ENCODE data around the gene SRGAP2C.
"Not testable (repeated sequence)": the region's sequence is repeated elsewhere in the genome, so short reads cannot be mapped to it uniquely, and the experiment has no call there.

The SRGAP2C gene

DNA sequence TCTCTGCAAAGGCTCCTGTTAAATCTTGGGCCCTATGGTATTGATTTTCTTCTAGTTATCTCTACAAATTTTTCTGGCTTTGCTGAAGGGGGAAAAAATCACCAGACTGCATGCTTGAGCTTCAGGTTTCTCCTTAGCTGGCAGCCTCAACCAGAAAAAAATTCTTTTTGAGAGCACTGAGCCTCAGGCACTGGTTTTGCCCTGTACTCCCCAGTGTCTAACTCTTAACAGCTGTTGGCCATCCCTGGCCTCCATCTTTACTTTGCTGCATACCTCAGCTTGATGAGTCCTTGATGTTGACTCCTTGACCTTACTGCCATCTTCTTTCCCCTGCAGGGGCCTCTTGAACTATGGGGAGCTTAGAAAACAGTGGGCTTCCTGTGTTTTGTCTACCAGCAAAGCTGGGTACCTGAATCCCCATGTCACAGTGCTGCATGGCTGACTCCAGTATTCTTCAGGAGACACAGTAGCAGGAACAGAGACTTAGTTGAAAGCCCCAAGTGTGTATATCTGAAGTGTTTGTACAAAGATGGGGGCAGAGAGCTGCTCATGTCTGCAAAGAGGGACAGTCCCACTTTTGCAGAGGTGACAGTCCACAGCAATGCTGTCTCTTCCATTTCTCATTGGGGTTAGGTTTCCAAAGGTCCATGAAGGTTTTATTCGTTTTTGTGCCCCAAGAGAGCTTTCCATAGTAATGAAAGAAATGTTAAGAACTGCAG lies 31.1 kb downstream of the SRGAP2C start:
- H3K36me3 ChIP-seq (ENCODE audit: control insufficient read depth, low read depth, low read length); H3K4me1 ChIP-seq (ENCODE audit: control insufficient read depth, low read depth, low read length); H3K9me3 ChIP-seq (ENCODE audit: control insufficient read depth, low read depth, low read length); H3K27ac ChIP-seq (ENCODE audit: low read length); H3K9ac ChIP-seq (ENCODE audit: low read length); H3K4me3 ChIP-seq (ENCODE audit: low read length); H3K27me3 ChIP-seq (ENCODE audit: control insufficient read depth, insufficient read depth, low read length): not testable (repeated sequence)

DNA sequence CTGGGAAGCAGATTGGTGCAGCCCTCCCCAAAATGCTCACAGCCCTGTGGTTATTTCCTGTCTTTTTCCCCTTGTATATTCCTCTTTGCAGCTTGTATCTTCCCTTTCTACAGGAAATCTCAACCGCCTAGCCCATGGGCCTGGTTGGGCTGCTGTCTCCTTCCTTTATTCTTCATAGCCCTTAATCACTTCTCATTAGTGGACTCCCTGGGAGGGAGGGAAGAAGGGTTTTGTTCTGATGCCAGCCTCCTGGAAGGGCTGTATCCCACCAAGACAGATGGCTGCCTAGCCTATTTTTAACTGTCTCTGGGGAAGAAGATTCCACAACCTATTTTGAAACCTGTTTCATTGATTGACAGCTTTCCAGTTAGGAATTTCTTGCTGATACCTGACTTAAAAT lies 31.9 kb downstream of the SRGAP2C start:
- not testable (repeated sequence) for H3K4me1 ChIP-seq (ENCODE audit: control insufficient read depth, low read depth, low read length); H3K9me3 ChIP-seq (ENCODE audit: control insufficient read depth, low read depth, low read length); H3K36me3 ChIP-seq (ENCODE audit: control insufficient read depth, low read depth, low read length); H3K27me3 ChIP-seq (ENCODE audit: control insufficient read depth, insufficient read depth, low read length); H3K27ac ChIP-seq (ENCODE audit: low read length); H3K9ac ChIP-seq (ENCODE audit: low read length); H3K4me3 ChIP-seq (ENCODE audit: low read length)

DNA sequence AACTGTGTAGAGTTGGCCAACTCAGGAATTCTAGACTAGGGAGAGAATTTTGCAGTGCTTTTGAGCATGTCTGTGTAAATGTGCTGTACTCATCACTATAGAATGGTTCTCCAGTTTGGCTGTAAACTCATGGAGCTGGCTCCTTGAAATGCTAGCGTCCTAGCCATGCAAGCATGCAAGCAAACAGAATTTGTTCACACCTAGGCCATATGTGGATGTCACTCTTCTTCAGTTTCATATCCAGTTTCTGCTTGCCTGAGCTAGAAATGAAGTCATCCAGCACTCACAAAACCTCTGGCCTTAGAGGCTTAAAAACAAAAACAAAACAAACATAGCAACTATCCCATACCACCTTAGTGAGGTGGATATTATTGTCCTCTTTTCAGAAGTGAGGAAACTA lies 37.0 kb downstream of the SRGAP2C start:
- H3K9me3 ChIP-seq (ENCODE audit: control insufficient read depth, low read depth, low read length); H3K9ac ChIP-seq (ENCODE audit: low read length); H3K27me3 ChIP-seq (ENCODE audit: control insufficient read depth, insufficient read depth, low read length); H3K4me3 ChIP-seq (ENCODE audit: low read length); H3K36me3 ChIP-seq (ENCODE audit: control insufficient read depth, low read depth, low read length); H3K27ac ChIP-seq (ENCODE audit: low read length); H3K4me1 ChIP-seq (ENCODE audit: control insufficient read depth, low read depth, low read length): not testable (repeated sequence)

DNA sequence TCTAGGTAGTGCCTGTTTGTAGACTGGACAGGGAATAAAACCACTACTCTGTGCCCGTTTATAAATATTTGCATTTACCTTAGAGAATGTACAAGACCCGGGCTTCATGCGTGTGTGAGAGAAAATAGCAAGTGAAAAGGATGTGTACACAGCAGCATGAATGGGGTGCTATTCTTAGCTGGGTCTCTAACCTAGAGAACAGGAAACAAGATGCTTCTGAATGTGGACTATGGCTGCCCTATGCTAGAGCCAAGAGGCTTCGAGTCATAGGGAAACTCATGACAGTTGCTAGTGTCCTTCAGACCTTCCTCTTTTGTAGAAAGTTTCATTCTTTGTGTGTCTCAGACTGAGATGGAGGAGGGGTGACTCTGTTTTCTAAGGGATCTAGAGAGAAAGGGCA lies 39.9 kb downstream of the SRGAP2C start:
- H3K9ac ChIP-seq (ENCODE audit: low read length); H3K36me3 ChIP-seq (ENCODE audit: control insufficient read depth, low read depth, low read length); H3K4me1 ChIP-seq (ENCODE audit: control insufficient read depth, low read depth, low read length); H3K4me3 ChIP-seq (ENCODE audit: low read length); H3K9me3 ChIP-seq (ENCODE audit: control insufficient read depth, low read depth, low read length); H3K27ac ChIP-seq (ENCODE audit: low read length); H3K27me3 ChIP-seq (ENCODE audit: control insufficient read depth, insufficient read depth, low read length): not testable (repeated sequence)

DNA sequence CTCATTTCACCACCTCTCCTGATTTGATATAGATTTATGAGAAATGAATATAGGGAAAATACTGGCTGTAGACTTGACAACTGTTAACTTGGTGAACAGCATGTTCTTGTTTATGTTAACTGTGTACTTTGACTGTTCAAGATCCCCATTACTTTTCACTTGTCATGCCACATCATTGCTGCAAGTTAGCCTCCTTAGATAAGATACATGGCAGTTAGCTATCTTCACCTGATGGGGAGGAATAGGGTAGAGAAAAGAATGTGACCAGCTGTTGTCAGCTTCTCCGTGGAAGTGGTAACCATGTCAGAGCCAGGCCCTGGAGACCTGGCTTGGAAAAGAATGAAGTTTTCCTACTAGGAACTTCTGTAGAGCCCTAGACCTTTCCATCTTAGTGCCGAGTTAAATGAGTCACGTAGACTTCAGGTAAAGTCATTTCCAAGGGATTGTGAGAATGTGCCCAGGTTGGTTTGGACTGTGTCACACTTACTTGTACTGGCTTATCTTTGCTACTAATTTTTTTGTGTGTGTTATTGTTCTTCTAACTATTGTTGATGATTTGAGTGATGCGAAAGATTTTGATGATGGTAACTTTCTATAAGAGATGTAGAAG lies 41.6 kb downstream of the SRGAP2C start:
- H3K27ac ChIP-seq (ENCODE audit: low read length); H3K9ac ChIP-seq (ENCODE audit: low read length); H3K36me3 ChIP-seq (ENCODE audit: control insufficient read depth, low read depth, low read length); H3K9me3 ChIP-seq (ENCODE audit: control insufficient read depth, low read depth, low read length); H3K4me1 ChIP-seq (ENCODE audit: control insufficient read depth, low read depth, low read length); H3K4me3 ChIP-seq (ENCODE audit: low read length); H3K27me3 ChIP-seq (ENCODE audit: control insufficient read depth, insufficient read depth, low read length): not testable (repeated sequence)

DNA sequence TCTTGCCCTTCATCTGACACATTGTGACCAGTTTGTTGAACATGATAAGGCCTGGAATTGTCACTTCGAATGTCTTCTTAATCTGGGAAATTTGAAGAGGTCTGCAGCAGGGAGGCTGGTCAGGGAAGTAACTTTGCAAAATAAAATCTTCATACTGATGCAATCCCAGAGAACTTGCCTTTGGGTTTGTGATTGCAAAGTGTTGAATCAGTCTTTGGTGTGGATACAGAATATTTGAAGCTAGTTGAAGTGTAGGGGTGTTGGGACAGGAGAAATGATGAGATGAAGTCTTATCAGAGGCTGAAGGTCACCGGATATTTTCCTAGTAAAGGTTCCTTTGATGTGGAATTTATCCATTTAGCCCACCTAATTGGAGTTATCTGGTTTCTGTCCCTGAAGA lies 42.1 kb downstream of the SRGAP2C start:
- H3K36me3 ChIP-seq (ENCODE audit: control insufficient read depth, low read depth, low read length); H3K9me3 ChIP-seq (ENCODE audit: control insufficient read depth, low read depth, low read length); H3K4me3 ChIP-seq (ENCODE audit: low read length); H3K9ac ChIP-seq (ENCODE audit: low read length); H3K27me3 ChIP-seq (ENCODE audit: control insufficient read depth, insufficient read depth, low read length); H3K4me1 ChIP-seq (ENCODE audit: control insufficient read depth, low read depth, low read length); H3K27ac ChIP-seq (ENCODE audit: low read length): not testable (repeated sequence)

DNA sequence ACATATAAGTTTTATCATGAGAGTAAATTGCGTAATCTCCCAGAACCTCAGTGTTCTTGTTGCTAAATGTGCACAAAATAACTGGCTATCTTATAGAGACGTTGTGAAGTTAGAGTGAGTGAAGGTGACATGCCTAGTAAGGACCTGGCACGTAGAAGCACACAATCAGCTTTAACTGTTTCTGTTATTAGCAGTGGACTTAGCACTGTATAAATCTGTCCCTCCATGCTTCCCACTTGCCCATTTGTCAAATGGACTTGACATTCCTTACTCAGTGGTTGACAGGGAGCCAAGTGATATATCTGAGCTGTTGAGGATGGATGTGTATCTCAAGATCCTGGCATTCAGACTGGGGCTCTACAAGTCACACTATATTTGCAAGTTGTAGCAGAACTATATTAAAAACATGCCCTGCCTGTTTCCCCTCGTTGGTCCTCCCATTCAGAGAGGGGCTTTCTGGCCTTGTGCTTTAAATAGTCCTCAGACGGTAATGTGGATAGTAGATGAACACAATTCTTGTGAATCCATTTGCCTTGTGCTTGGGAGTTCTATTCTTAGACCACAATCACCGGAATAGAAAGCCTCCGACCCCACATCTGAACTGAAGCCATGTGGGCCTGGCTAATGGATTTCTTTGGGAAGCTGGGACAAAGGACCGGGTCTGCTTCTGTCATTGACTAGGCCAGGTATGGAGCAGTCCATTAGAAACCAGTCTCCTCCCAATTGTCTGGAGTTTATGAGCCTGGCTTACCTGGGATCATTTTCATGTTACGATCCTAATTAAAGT lies 43.0 kb downstream of the SRGAP2C start:
- not testable (repeated sequence) for H3K27ac ChIP-seq (ENCODE audit: low read length); H3K36me3 ChIP-seq (ENCODE audit: control insufficient read depth, low read depth, low read length); H3K4me1 ChIP-seq (ENCODE audit: control insufficient read depth, low read depth, low read length); H3K4me3 ChIP-seq (ENCODE audit: low read length); H3K27me3 ChIP-seq (ENCODE audit: control insufficient read depth, insufficient read depth, low read length); H3K9me3 ChIP-seq (ENCODE audit: control insufficient read depth, low read depth, low read length); H3K9ac ChIP-seq (ENCODE audit: low read length)

DNA sequence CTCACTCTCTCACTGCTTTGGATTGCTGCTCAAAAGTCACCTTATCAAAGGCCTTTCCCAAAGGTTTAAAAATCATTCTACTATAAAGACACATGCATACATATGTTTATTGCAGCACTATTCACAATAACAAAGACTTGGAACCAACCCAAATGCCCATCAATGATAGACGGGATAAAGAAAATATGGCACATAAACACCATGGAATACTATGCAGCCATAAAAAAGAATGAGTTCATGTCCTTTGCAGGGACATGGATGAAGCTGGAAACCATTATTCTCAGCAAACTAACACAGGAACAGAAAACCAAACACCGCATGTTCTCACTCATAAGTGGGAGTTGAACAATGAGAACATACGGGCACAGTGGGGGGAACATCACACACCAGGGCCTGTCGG lies 45.9 kb downstream of the SRGAP2C start:
- not testable (repeated sequence) for H3K27me3 ChIP-seq (ENCODE audit: control insufficient read depth, insufficient read depth, low read length); H3K4me1 ChIP-seq (ENCODE audit: control insufficient read depth, low read depth, low read length); H3K36me3 ChIP-seq (ENCODE audit: control insufficient read depth, low read depth, low read length); H3K4me3 ChIP-seq (ENCODE audit: low read length); H3K27ac ChIP-seq (ENCODE audit: low read length); H3K9ac ChIP-seq (ENCODE audit: low read length); H3K9me3 ChIP-seq (ENCODE audit: control insufficient read depth, low read depth, low read length)

DNA sequence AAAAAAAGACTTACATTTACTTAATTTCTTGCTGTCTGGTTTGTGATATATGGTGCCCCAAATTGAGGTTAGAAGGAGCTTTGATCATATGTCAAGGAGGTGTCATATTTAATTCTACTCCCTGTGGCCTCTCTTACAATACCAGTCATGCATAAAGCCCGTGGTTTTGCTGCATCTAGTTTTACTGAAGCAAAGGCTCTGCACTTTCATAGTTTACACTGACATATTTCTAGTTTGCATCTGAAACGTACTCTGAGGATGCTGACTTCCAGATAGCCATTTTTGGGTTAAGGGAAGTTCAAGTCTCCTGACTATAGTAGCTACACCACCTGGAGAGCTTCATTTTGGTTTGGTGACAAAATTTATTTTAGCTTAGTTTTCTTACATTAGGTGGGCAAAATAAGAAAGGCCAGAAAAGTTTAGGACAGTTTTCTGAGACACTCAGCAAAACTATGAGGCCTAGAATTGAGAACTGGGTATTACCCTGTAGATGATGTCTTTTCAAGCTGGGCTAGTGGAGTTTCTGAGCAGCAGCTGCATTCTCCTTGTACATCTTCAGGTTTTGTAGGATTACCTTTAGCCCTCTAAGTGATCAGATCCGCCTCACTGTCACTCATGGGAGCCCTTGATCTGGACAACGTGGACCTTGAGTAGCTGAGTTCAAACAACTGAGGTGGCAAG lies 47.8 kb downstream of the SRGAP2C start:
- H3K4me1 ChIP-seq (ENCODE audit: control insufficient read depth, low read depth, low read length); H3K27me3 ChIP-seq (ENCODE audit: control insufficient read depth, insufficient read depth, low read length); H3K27ac ChIP-seq (ENCODE audit: low read length); H3K9me3 ChIP-seq (ENCODE audit: control insufficient read depth, low read depth, low read length); H3K36me3 ChIP-seq (ENCODE audit: control insufficient read depth, low read depth, low read length); H3K9ac ChIP-seq (ENCODE audit: low read length); H3K4me3 ChIP-seq (ENCODE audit: low read length): not testable (repeated sequence)

DNA sequence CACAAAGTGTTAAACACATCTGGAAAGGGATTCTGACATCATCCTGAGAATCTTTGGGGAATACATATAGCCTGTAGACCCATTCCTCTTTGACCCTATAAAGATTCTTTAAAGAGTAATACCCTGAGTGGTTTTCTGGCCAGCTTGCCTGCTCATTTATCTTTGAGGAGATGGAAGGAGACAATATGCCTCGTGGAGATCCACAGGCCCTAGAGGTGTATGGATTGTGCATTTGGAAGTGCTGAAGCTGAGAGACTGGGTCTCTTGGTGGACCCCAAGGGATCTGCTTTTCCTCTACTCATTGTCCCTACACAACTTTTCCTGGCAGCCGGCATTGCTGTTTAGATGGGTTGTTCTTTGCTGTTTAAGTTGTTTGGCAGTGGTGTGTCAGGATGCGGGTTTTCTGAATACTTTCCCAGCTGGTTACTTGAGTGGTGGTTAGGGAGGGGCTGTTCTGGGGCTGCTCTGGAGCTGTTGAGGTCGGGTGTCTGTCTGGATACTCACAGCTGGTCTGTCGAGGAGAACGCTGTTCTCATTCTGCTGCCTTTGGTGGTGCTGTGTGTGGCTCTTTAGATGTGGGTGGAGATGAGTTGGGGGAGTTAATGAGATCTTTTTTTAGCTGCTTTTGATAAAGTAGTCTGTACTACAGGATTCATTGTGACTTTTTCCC lies 49.5 kb downstream of the SRGAP2C start:
- not testable (repeated sequence) for H3K27me3 ChIP-seq (ENCODE audit: control insufficient read depth, insufficient read depth, low read length); H3K4me3 ChIP-seq (ENCODE audit: low read length); H3K9ac ChIP-seq (ENCODE audit: low read length); H3K4me1 ChIP-seq (ENCODE audit: control insufficient read depth, low read depth, low read length); H3K9me3 ChIP-seq (ENCODE audit: control insufficient read depth, low read depth, low read length); H3K36me3 ChIP-seq (ENCODE audit: control insufficient read depth, low read depth, low read length); H3K27ac ChIP-seq (ENCODE audit: low read length)

DNA sequence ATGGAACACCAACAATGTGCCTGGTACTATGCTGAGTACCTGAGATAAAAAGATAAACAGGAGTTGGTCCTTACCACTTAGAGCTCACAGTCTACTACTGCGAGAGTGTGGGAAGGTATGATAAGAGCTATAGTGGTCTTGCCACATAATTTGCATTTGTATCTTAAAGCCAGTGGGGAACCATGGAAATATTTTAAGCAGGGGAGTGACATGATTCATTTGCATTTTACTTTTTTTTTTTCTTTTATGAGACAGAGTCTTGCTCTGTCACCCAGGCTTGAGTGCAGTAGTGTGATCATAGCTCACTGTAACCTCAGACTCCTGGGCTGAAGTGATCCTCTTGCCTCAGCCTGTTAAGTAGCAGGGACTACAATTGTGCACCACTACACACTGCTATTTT lies 53.6 kb downstream of the SRGAP2C start:
- H3K4me3 ChIP-seq (ENCODE audit: low read length); H3K27ac ChIP-seq (ENCODE audit: low read length); H3K27me3 ChIP-seq (ENCODE audit: control insufficient read depth, insufficient read depth, low read length); H3K36me3 ChIP-seq (ENCODE audit: control insufficient read depth, low read depth, low read length); H3K9me3 ChIP-seq (ENCODE audit: control insufficient read depth, low read depth, low read length); H3K9ac ChIP-seq (ENCODE audit: low read length); H3K4me1 ChIP-seq (ENCODE audit: control insufficient read depth, low read depth, low read length): not testable (repeated sequence)

All from iPS-18a (cell line).